GM19239 (cell line): ENCODE results near the gene HGFAC.

Experiments
- DNase-seq: peaks from one replicate; pipeline ENCODE4 v3.0.0; 2011; ENCODE audit warnings: low spot score; ENCODE audit not compliant: insufficient read length
- FAIRE-seq: peaks from 2 replicates; lab custom pipeline; 2011; peaks lifted over from hg19 to GRCh38; lab: Jason Lieb, UNC

HGFAC gene

GRCh38 chr4:3483471-3483921, 41.7 kb downstream of the HGFAC start:
- FAIRE-seq: no peak
- no peak for DNase-seq

GRCh38 chr4:3484057-3484973, 42.5 kb downstream of the HGFAC start:
- no peak for DNase-seq
- no peak for FAIRE-seq

- DNase-seq (no peak), FAIRE-seq (no peak)
These were observed 43.4 kb downstream of the HGFAC start for GRCh38 chr4:3485011-3485791.

- FAIRE-seq: no peak
These were observed 44.2 kb downstream of the HGFAC start for GRCh38 chr4:3485886-3486540.

GRCh38 chr4:3486541-3487540, 45.1 kb downstream of the HGFAC start:
- DNase-seq: no peak
- FAIRE-seq: no peak

More at GRCh38 chr4:3485886-3486540, 44.2 kb downstream of the HGFAC start:
- no peak for DNase-seq

GRCh38 chr4:3487861-3488260, 46.1 kb downstream of the HGFAC start:
- FAIRE-seq: no peak

GRCh38 chr4:3488820-3489219, 47.1 kb downstream of the HGFAC start:
- no peak for FAIRE-seq
- no peak for DNase-seq

More at GRCh38 chr4:3487861-3488260, 46.1 kb downstream of the HGFAC start:
- DNase-seq: no peak

GRCh38 chr4:3489451-3489962, 47.7 kb downstream of the HGFAC start:
- FAIRE-seq (no peak), DNase-seq (no peak)

GRCh38 chr4:3491681-3492405, 50.1 kb downstream of the HGFAC start:
- DNase-seq (no peak), FAIRE-seq (no peak)

GRCh38 chr4:3492741-3493719, 51.3 kb downstream of the HGFAC start:
- FAIRE-seq (no peak), DNase-seq (no peak)

- DNase-seq: no peak
- no peak for FAIRE-seq
These were observed 52.1 kb downstream of the HGFAC start for GRCh38 chr4:3493720-3494461.

GRCh38 chr4:3494462-3494871, 52.7 kb downstream of the HGFAC start:
- FAIRE-seq: no peak
- DNase-seq: no peak

- FAIRE-seq (no peak), DNase-seq (no peak)
These were observed 53.6 kb downstream of the HGFAC start for GRCh38 chr4:3495204-3495975.

GRCh38 chr4:3496021-3496420, 54.3 kb downstream of the HGFAC start:
- no peak for DNase-seq
- FAIRE-seq: no peak

- no peak for FAIRE-seq
- no peak for DNase-seq
These were observed 55.3 kb downstream of the HGFAC start for GRCh38 chr4:3497095-3497494.
